ENCODE results near the gene TOR1B.

TOR1B gene

DNA sequence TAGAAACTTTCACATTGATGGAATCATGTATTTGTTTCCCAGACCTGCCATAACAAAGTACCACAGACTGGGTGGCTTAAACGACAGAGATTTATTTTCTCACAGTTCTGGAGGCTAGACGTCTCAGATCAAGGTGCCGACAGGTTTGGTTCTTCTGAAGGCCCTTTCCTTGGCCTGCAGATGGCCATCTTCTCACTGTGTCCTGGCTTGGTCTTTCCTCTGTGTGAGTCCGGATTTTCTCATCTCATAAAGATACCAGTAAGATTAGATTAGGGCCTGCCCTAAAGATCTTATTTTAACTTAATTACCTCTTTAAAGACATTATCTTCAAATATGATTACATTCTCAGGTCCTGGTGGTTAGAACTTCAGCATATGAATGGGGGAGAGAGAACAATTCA is 38.1 kb downstream of the TOR1B start:
- DNase-seq (ENCODE audit: extremely low read depth, insufficient read length), result no peak
- no peaks in the 10 kb centered on the region for H3K27me3 ChIP-seq (replicated peaks; ENCODE audit: control insufficient read depth, insufficient read depth, low read length)

DNA sequence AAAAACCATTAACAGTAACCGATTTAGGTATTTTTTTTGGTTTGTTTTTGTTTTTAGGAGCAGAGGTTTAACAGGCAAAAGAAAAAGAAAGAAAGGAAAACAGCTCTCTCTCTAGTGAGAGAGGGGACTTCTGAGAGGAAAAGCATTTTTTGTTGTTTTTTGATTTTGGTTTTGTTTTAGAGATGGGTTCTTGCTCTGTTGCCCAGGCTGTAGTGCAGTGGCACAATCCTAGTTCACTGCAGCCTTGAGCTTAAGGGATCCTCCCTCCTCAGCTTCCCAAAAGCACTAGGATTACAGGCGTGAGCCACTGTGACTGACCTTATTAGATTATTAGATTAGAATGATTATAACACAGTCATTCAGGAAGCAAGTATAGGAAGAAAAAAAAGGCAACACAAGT is 42.4 kb downstream of the TOR1B start:
- Histone ChIP-seq H3K4me3 (replicated peaks; ENCODE audit: low read depth, low read length) (no peak overlapping the region), H3K27me3 (replicated peaks; ENCODE audit: control insufficient read depth, insufficient read depth, low read length) (no peaks in the 10 kb centered on the region), H3K36me3 (ENCODE audit: control insufficient read depth, insufficient read depth, low read length) (no peaks in the 10 kb centered on the region; the same call in none of the 2 replicates)
- DNase-seq (ENCODE audit: extremely low read depth, insufficient read length), result no peak
- TF ChIP-seq, protein P1, sequence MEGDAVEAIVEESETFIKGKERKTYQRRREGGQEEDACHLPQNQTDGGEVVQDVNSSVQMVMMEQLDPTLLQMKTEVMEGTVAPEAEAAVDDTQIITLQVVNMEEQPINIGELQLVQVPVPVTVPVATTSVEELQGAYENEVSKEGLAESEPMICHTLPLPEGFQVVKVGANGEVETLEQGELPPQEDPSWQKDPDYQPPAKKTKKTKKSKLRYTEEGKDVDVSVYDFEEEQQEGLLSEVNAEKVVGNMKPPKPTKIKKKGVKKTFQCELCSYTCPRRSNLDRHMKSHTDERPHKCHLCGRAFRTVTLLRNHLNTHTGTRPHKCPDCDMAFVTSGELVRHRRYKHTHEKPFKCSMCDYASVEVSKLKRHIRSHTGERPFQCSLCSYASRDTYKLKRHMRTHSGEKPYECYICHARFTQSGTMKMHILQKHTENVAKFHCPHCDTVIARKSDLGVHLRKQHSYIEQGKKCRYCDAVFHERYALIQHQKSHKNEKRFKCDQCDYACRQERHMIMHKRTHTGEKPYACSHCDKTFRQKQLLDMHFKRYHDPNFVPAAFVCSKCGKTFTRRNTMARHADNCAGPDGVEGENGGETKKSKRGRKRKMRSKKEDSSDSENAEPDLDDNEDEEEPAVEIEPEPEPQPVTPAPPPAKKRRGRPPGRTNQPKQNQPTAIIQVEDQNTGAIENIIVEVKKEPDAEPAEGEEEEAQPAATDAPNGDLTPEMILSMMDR (IDR thresholded peaks at IDR 0.05; ENCODE audit: insufficient read depth, low read length, poor library complexity, severe bottlenecking), result no peak

More for the DNA sequence above, 38.1 kb downstream of the TOR1B start:
- TF ChIP-seq, protein P1 (IDR thresholded peaks at IDR 0.05; ENCODE audit: insufficient read depth, low read length, poor library complexity, severe bottlenecking), result no peak
- Histone ChIP-seq H3K4me3 (replicated peaks; ENCODE audit: low read depth, low read length) (no peak overlapping the region), H3K36me3 (ENCODE audit: control insufficient read depth, insufficient read depth, low read length) (no peaks in the 10 kb centered on the region; the same call in 1 of the 2 replicates)

DNA sequence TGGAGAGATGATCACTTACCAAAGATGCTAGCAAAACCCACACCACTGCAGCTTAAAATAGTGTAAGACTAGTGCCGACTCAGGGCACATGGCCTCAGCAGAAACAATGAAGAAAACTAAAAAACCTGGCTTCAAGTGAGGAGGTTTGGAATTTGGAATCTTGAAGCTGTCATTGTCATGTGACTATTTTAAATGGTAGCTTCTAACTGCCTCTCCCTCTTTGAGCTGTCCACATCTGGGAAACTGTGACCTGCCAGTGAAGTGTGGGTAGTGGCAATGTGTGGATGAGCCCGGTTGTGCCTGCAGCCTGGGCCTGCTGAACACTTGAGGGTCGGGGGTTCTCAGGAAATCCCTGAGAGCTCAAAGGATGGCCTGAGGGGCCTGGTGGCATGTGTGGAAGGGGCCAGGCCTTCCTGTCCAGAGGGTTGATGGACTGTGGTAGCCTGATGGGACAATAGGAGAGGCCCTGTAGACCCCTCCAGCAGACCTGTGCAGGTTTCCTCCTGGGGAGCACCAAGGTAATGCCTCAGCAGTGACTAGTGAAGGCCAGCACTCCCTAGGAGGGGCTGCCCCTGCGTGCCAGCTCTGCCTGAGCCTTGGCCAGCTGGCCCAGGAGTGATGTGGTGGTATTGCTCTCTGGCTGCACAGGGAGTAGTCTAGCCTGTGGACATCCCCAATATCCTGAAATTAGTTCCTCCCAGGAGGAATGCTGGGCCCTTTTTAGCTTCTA is 45.9 kb downstream of the TOR1B start:
- DNase-seq (ENCODE audit: extremely low read depth, insufficient read length), result no peak

DNA sequence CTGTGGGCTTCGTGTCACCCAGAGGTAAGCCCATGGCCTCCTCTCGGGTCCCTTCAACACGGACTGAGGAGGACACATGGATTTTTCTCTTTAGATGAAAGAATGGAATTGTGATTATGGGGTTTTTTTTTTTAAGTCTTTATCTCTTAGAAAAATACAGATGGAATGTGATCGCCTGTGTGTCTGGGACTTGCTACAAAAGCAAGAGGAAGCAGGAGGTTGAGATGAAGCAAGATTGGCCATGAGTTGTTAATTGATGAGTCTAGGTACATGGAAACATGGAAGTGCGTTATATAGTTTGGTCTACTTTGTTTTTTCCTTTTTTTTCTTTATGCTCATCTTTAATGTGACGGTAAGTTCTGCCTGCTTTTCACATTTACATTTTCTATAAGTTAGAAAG is 46.9 kb downstream of the TOR1B start:
- TF ChIP-seq, protein P1 (IDR thresholded peaks at IDR 0.05; ENCODE audit: insufficient read depth, low read length, poor library complexity, severe bottlenecking), result no peak
- no peak for DNase-seq (ENCODE audit: extremely low read depth, insufficient read length)
- H3K4me3 ChIP-seq (replicated peaks; ENCODE audit: low read depth, low read length), result no peak overlapping the region
- H3K27me3 ChIP-seq (replicated peaks; ENCODE audit: control insufficient read depth, insufficient read depth, low read length), result no peaks in the 10 kb centered on the region
- peaks cover 6% of the 10 kb centered on the region for H3K36me3 ChIP-seq (ENCODE audit: control insufficient read depth, insufficient read depth, low read length)

More for the DNA sequence above, 45.9 kb downstream of the TOR1B start:
- Histone ChIP-seq H3K36me3 (ENCODE audit: control insufficient read depth, insufficient read depth, low read length) (peaks cover 1% of the 10 kb centered on the region), H3K27me3 (replicated peaks; ENCODE audit: control insufficient read depth, insufficient read depth, low read length) (no peaks in the 10 kb centered on the region), H3K4me3 (replicated peaks; ENCODE audit: low read depth, low read length) (no peak overlapping the region)
- TF ChIP-seq, protein P1 (IDR thresholded peaks at IDR 0.05; ENCODE audit: insufficient read depth, low read length, poor library complexity, severe bottlenecking), result no peak

DNA sequence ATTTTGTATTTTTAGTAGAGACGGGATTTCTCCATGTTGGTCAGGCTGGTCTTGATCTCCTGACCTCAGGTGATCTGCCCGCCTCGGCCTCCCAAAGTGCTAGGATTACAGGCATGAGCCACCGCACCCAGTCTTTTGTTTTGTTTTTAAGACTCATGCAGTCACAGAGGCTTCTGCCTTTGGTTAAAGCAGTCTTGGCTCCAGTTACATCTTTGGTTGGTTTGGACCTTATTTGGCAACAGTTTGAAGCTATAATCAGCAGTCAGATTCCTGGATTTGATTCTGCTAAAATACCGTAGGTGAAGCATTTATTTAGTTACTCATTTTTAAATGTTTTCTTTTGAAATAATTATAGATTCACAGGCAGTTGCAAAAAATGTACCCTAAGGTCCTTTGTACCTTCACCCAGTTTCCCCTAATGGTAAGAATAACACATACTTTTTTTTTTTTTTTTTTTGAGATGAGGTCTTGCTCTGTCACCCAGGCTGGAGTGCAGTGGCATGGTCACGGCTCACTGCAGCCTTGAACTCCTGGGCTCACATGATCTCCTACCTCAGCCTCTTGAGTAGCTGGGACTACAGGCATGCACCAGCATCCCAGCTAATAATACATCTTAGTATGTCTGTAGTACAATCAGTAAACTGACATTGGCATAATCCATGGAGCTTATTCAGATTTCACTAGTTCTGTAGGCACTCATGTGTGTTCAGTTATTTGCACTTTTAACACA is 48.0 kb downstream of the TOR1B start:
- DNase-seq (ENCODE audit: extremely low read depth, insufficient read length), result no peak
- TF ChIP-seq, protein P1 (IDR thresholded peaks at IDR 0.05; ENCODE audit: insufficient read depth, low read length, poor library complexity, severe bottlenecking), result no peak
- H3K4me3 ChIP-seq (replicated peaks; ENCODE audit: low read depth, low read length), result no peak overlapping the region
- H3K36me3 ChIP-seq (ENCODE audit: control insufficient read depth, insufficient read depth, low read length), result peaks cover 8% of the 10 kb centered on the region
- H3K27me3 ChIP-seq (replicated peaks; ENCODE audit: control insufficient read depth, insufficient read depth, low read length), result no peaks in the 10 kb centered on the region
